8988T (cell line): ENCODE measurements around the gene PPIG.
"Not testable (repeated sequence)": the region's sequence is repeated elsewhere in the genome, so short reads cannot be mapped to it uniquely, and the experiment has no call there.

ENCODE experiments used
- DNase-seq: peaks from one replicate; pipeline ENCODE4 v3.0.0; 2011

PPIG gene

GRCh38 chr2:169584005-169584877 lies at the start of gene PPIG:
PPIG (plus strand) TSS chr2:169584351; CDS start chr2:169604042, 19,691 bp downstream.
- peak; percentile 61 for DNase-seq

- DNase-seq, result not testable (repeated sequence)
Measured at GRCh38 chr2:169539460-169539859, 44.7 kb upstream of the PPIG start.

GRCh38 chr2:169540146-169540545 lies 44.0 kb upstream of the PPIG start:
- DNase-seq, result no peak

- DNase-seq, result no peak
Measured at GRCh38 chr2:169542433-169542832, 41.7 kb upstream of the PPIG start.

GRCh38 chr2:169546756-169547155 lies 37.4 kb upstream of the PPIG start:
- DNase-seq, result no peak

GRCh38 chr2:169561364-169561763 lies 22.8 kb upstream of the PPIG start:
- no peak for DNase-seq

- not testable (repeated sequence) for DNase-seq
Measured at GRCh38 chr2:169562084-169562483, 22.1 kb upstream of the PPIG start.

GRCh38 chr2:169562519-169562918 lies 21.6 kb upstream of the PPIG start:
- DNase-seq, result no peak

- no peak for DNase-seq
Measured at GRCh38 chr2:169565686-169566085, 18.5 kb upstream of the PPIG start.

- DNase-seq, result no peak
Measured at GRCh38 chr2:169569948-169570347, 14.2 kb upstream of the PPIG start.

- DNase-seq, result not testable (repeated sequence)
Measured at GRCh38 chr2:169570752-169571151, 13.4 kb upstream of the PPIG start.

- DNase-seq, result no peak
Measured at GRCh38 chr2:169571571-169571970, 12.6 kb upstream of the PPIG start.

- DNase-seq, result no peak
Measured at GRCh38 chr2:169572189-169572588, 12.0 kb upstream of the PPIG start.

- no peak for DNase-seq
Measured at GRCh38 chr2:169572821-169573159, 11.4 kb upstream of the PPIG start.

- peak; percentile 83 for DNase-seq
Measured at GRCh38 chr2:169573160-169573973, 10.8 kb upstream of the PPIG start, which contains the start of gene FASTKD1. FASTKD1 (minus strand) TSS chr2:169573865; CDS start chr2:169572029, 1,836 bp downstream.

- no peak for DNase-seq
Measured at GRCh38 chr2:169573974-169574299, 10.2 kb upstream of the PPIG start.

GRCh38 chr2:169574539-169574938 lies 9.6 kb upstream of the PPIG start:
- DNase-seq, result not testable (repeated sequence)

GRCh38 chr2:169575264-169575663 lies 8.9 kb upstream of the PPIG start:
- DNase-seq, result not testable (repeated sequence)

GRCh38 chr2:169579044-169579443 lies 5.1 kb upstream of the PPIG start:
- DNase-seq, result no peak

GRCh38 chr2:169582552-169583266 lies 1.4 kb upstream of the PPIG start:
- DNase-seq, result not testable (repeated sequence)

GRCh38 chr2:169583518-169583917 lies 633 bp upstream of the PPIG start:
- no peak for DNase-seq

GRCh38 chr2:169585673-169586072 lies 1.5 kb downstream of the PPIG start:
- DNase-seq, result no peak

GRCh38 chr2:169590804-169591203 lies 6.7 kb downstream of the PPIG start:
- DNase-seq, result no peak
